CD4-positive, alpha-beta T cell treated with Interleukin-15 for 1 hour (primary cell): ENCODE data around the gene MACF1.
"Not testable (repeated sequence)": the region's sequence is repeated elsewhere in the genome, so short reads cannot be mapped to it uniquely, and the experiment has no call there.

Source experiments
- DNase-seq: peaks from one replicate; pipeline ENCODE4 v3.0.0-alpha.2; 2020

The MACF1 gene

DNA sequence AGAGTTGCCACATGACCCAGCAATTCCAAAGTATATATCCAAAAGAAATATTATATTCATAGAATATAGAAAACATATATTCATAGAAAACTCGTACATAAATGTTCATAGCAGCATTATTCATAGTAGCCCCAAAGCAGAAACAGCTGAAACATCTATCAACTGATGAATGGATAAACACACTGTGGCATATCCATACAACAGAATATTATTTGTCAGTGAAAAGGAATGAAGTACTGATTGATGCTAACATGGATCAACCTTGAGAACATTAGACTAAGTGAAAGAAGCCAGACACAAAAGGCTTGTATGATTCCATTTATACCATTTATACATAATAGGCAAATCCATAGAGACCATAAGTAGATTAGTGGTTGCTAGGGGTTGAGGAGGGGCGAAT, 21.7 kb upstream of the MACF1 start:
- no peak for DNase-seq

DNA sequence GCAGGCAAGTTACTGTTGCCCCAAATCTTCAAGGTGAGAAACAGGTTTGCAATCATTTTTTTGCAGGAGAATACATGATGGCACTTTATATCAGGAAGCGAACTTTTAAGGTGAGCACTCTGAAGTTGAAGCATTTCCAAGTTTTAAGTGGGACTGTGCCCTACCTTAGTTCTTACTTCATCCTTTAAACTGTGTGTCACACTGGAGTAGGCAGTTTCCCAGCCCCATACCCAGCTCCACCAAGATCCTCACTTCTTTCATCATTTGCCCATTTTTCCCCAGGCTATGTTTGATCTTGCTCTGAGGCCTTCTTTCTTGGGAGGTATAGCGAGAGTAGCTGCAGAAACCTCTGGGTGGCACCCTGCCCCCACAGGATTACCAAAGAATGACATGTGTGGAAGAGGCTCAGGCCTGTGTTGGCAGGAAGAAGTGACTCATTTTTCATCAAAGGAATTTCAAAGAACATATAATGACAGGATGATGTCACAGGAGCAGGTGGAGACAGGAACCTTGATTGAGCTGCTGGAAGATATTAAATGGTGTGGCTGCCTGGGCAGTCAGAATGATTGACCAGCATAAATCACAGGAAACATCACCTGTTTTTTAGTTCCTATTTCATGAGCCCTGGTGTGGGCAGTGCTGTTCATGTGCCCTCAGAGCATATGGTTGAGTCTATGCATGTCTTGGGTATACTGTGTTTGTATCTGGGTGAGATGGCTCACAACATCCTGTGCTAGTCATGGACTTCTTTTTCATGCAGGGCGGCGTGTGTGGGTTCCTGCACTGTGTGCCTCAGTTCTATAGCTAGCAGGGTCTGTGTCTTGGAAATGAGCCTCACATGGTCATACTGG, 20.8 kb upstream of the MACF1 start:
- peak; percentile 86 for DNase-seq

DNA sequence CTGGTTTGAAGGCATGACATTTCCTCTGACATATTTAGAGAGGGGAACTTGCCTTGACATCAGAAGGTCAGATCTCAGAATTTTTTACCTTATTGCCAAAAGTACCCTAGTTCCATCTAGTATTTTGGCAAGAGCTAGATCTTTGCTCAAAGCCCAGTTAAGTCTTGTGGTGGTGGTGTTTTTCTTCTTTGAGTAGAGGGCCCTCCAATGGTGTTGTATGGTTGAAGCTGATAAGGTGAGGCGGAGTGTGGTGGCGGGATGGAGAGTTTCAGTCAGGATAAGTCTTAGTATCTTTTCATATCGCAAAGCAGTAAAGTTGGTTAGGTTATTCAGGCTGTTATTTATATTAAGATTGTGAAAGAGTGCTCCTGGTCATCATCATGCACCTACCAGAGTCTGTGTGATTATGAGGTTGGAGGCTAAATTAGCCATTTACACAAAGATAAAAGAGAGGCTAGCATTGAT, 20.1 kb upstream of the MACF1 start:
- no peak for DNase-seq

DNA sequence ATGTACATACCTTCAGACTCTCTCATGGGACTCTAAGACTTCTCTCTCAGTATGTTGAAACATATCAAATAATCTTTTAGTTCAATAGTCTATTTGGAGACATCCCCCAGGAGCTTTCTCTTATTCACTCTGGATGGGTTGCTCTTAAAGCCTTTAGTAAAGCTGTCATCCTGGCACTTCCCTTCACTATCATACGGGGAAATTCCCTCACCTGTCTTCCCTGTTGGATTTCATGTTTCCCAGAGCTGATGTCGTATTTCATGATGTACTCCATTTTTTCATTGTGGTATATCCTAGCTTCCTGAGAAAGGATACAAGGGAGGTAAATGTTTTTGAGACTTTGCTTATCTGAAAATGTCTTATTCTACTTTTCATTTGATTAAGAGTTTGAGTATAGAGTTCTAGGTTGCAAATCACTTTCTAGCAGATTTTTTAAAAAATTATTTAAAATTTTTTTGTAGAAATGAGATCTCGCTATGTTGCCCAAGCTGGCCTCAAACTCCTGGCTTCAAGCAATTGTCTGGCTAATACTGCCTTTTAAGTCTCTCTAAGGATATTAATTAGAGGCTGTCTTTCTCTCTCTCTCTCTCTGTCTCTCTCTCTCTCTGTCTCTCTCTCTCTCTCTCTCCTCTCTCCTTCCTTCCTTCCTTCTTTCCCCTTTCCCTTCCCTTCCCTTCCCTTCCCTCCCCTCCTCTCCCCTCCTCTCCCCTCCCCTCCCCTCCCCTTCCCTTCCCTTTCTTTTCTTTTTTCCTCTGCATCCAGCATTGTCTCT, 17.0 kb upstream of the MACF1 start:
- no peak for DNase-seq

DNA sequence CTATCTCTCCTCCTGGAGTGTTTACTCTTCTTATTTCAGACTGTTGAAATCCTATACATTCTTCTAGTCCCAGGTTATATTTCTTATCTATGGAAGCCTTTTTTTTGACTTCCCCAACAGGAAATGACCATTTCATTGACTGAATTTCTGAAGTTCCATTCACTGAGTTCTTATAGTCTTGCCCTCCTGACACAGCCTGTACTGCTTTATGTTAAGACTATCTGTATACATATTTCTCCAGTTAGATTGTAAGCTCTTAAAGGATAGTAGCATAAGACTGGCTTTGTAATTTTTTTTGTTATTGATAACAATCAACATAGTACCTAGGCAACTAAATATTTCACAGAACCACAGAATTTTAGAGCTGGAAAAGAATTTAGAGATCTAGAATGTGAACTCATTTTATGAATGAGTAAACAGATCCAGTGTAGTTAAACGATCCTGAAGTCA, 14.9 kb upstream of the MACF1 start:
- no peak for DNase-seq

DNA sequence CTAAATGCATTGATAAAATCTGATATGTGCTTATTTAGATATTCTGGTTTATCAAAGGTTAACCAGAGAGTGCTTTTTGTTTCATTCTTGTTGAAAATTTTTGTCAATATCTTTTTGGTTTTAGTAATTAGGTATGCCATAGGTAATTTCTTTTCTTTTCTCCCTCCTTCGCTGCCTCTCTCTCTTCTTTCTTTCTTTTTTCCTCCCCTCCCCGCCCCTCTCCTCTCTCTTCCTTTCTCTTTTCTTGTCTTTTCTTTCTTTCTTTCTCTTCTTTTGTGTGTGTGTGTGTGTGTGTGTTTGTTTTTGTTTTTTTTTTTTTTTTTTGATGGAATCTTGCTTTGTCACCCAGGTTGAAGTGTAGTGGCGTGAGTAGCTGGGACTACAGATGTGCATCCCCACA, 14.4 kb upstream of the MACF1 start:
- no peak for DNase-seq

DNA sequence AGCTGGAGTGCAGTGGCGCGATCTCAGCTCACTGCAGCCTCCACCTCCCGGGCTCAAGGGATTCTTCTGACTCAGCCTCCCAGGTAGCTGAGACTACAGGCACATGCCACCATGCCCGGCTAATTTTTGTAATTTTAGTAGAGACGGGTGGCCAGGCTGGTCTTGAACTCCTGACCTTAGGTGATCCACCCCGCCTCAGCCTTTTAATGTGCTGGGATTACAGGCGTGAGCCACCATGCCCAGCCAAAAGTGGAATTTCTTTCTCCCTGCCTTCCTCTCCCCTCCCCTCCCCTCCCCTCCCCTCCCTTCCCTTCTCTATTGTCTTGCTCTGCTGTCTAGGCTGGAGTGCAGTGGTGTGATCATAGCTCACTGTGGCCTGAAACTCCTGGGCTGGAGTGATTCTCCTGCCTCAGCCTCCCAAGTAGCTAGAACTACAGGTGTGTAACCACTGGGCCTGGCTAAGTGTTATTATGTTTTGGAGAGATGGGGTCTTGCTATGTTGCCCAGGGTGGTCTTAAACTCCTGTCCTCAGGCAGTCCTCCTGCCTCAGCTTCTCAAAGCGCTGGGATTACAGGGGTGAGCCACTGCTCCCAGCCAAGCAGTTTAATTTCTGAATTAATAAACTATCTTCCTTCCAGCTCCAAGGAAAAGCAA, 10.0 kb upstream of the MACF1 start:
- DNase-seq, result no peak

DNA sequence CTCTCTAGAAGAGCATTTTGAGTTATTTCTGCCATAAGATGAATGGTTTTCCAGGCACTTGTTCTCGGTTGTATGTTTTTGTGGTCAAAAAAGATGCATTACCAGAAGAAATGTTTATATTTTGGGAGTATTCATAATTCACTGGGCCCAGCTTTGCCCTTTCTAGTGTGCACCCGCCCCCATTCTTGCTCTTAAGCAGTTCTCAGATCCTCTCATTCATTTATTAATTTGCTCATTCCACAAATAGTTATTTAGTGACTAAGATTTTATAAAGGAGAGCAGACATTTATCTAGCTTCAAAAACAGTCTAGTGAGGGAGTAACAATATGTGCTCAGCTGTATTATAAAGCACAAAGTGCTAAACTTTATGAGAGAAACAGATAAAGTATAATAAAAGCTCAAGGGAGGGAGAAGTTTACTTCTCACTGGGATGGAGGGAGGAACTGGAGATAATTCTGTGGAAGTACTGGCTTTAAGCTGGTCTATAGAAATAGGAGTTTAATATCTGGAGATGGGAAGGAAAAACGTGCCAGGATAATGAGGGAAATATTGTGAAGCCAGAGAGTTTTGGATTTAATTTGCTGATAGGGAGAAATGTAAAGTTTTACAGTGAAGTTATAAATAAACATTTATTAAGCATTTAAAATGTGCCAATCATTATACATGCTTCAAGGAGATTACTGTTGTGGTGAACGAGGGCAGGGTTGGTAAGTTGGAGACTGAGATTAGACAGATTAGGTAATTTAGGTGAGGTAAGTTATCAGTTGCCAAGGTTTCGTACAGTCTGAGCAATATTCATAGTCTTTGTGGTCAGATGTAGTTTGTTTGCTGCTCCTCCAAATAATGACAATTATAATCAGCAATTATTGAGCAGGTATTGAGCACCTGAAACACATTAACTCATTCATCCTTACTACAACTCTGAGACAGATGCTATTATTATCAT, 9.1 kb upstream of the MACF1 start:
- peak; percentile 31 for DNase-seq

DNA sequence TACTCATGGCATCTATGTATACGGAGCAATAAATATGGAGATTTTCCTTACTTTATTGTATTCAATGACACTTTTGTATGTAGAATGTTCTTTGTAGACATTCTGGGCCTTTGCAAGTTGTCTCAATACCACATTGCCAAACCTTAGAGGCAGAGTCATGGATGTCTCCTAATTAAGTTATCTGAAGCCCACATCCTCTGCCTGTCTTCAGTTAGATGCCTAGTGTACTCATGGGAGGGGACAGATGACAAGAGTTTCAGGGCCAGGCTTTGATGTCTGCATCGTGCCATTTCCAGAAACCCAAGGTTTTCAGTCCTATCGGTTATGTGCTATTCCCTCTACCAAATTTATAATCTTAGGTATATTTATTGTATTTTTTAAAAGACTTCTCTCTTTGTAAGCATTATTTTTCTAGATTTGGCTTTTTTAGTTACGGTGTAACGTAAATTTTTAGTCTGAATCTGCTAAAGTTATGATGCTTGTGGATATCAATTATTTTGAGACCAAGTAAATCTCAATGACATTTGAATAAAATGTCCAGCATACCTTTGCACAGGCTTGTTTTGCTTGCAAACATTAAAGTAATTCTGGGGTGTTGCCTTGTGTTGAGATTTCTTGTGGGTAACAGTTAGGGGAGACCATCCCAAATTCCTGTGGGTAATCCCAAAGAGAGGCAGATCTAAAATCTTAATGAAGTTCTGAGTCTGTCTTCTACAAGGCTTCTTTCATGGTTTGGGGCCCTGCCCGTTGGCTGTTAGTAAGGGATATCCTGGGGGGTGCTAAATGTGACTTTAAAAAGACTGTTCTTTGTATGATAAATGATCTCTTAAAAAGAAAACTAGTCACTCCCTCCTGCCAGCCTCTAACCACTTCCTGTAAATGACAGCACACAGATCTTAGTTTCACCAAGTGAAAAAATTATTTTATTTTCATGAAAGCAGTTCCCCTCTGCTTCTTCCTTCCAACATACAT, 8.0 kb upstream of the MACF1 start:
- peak; percentile 69 for DNase-seq

DNA sequence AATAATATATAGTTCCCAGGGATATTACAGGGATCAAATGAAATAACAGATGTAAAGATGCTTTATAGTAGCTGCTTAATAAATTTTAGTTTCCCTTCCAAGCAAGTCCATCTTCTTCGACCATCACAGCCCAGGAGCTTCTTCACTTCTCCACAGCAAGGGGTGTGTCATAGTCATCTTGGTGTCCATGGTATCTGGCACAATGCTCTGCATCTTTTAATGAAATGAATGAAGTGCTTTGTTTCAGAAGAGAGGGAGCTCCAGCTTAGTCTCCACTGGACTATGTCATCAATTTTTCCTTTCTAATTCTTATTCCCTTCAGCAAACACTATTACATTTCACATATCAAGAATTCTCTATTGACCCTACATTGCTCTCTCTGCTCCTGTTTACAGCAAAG, 4.9 kb upstream of the MACF1 start:
- no peak for DNase-seq

DNA sequence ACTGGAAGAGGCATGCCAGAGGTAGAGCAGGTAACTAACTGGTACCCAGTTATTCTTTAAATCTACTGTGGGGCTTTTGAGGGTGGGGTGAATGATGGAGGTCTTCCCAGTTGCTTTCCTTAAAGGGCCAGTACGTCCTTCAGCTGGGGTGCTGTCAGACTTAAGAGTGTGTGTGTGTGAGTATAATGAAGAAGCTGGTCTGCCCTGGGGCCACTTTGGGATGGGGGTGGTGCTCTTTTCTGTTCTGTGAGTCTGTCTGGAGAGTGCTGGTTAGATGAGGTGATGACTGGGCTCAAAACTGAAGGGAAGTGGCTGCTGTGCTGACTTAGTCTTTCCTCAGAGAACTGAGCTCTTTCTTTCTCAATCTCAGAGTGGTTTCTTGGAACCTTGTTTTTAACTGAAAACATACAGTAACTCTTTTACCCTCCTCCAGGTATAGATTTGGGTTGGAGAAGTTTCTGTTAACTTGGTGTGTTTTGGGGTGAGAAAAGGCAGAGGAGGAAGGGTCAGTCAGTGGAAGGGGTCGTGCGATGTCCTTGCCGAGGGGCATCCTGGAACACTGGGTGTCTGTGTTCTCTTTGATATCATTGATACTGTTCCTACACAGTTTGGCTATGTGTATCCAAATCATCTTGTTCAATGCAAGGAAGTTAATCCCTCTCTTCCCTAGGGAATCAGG, 746 bp downstream of the MACF1 start:
- peak; percentile 69 for DNase-seq

DNA sequence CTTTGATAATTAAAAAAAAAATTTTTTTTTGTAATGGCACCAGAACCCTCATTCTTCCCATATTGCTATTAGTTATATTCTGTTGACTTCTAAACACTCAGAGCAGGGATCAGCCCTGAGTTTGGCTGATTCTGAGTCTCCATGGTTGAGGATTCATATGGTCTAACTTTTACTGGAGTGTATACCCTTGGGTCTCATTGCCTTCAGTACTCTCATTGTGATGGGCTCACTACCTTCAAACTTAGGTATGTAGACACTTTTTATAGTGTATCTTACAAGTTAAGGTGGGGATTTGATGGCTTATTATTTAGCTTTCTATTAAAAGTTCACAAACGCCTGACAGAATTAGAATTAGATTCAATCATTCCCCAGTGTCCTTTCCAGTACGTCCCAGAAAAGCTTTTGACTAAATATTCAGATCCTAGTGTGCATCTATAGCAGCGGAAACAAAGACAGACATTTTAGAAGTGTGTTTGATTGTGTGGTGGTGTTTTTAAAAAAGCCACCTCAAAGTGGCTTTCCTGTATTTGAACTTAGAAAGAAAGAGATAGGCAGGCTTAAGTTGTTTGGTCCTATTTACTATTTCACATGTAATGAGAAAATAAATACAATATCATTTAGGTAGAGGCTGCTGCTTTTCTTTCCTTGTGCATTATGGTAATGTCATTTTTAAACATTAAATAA, 1.4 kb downstream of the MACF1 start:
- no peak for DNase-seq

DNA sequence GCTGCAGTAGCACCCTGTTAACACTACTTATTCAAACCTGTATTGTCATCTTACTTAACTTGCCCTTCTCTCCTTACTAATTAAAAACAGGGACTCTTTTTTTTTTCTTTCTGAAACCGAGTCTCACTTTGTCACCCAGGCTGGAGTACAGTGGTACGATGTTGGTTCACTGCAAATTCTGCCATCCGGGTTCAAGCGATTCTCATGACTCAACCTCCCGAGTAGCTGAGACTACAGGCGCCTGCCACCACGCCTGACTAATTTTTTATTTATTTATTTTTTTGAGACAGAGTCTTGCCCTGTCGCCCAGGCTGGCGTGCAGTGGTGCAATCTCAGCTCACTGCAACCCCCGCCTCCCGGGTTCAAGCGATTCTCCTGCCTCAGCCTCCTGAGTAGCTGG, 3.9 kb downstream of the MACF1 start:
- DNase-seq, result not testable (repeated sequence)

DNA sequence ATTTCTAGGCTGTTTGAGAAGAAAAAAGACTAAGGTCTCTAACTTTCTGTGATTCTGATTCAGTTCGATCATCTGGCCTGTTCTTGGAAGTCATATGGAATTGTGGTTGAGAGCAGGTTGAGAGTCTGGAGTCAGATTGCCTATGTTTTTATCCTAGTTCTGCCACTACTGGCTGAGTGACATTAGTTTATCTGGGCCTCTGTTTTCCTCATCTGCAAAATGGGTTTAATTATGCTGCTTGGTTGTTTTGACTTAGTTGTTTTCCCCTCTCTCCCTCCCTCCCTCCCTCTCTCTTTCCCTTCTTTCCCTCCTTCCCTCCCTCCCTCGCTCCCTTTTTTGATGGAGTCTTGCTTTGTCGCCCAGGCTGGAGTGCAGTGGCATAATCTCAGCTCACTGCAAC, 6.2 kb downstream of the MACF1 start:
- no peak for DNase-seq

DNA sequence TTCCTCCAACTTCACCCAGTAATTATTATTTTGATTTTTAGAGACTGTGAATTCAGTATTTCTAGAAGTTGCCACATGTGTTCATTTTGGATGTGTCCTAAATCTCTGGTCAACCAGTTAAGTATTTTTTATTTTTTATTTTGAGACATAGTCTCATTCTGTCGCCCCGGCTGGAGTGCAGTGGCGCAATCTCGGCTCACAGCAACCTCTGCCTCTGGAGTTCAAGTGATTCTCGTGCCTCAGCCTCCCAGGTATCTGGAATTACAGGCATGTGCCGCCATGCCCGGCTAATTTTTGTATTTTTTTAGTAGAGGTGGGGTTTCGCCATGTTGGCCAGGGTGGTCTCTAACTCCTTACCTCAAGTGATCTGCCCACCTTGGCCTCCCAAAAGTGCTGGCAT, 8.0 kb downstream of the MACF1 start:
- DNase-seq, result no peak

DNA sequence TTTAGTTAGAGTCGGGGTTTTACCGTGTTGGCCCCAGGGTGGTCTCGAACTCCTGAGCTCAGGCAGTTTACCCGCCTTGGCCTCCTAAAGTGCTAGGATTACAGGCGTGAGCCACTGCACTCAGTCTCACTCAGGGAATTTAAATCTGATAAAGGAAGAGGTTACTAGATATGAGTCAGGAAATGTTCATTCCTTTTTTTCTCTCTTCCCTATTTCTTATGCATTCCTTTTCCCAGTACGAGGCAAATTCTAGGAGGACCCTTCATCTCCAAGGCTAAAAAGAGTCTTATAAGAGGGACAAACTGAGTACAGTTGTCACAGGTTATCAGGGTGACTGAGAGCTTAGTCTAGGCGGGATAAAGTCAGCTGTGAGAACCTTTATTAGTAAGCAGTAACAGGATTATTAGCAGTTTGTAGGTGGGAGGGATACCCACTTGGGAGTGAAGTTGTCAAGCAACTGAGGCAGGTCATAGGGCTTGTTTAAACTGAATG, 9.1 kb downstream of the MACF1 start:
- DNase-seq, result no peak

DNA sequence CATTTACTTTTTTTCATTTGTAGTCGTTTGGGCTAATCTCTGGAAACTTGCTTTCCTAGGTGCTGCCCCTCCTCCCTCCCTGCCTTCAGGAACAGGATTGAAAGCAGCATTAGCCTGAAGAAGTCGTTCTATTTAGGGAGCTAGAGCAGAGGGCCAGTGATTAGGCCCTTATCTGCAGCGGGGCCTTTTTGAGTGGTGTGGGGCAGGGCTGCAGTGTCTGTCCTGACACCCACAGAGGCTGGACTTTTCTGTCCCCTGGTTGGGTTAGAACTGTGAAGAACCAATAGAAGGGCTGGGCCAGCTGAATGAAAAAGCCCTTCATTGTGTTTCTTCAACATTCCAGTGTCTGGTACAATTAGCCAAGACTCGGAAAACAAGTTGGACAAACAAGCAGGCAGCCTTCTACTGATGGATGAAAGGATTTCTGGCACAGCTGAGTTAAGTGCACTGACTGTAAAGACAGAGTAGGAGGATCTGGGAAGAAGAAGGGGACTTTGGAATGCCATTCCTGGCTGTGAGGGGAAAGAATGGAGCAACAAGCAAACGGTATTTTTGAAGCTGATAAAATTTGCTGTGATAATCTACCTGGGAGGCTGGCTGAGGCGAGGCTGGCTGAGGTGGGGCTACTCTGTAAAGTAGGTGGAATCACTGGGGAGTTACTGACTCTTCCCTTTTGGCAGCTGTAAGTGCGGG, 9.7 kb downstream of the MACF1 start:
- DNase-seq, result no peak

DNA sequence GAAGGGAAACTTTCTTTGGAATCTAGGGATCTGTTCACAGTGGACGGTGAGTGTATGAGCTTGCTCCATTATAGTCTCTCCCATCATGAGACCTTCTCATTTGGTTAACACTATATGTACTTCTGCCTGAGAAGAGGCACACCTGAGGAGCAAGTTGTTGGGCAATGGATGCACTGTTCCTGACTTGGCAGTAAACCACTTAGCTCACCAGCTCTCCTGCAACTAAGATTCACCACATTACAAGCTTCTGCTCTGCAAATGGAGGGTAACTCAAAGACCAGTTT, 10.2 kb downstream of the MACF1 start:
- no peak for DNase-seq
